Testis (tissue), 2 donors: ENCODE measurements around the gene ZNF678.

Source experiments
- CTCF ChIP-seq, 3 experiments: fragments of 450-650 bp in 2 of 3; fragments of 200-600 bp in 1 of 3; sonication (generic) in 1 of 3; IDR thresholded peaks; one replicate each; pipeline ENCODE4 v1.5.1; 2016 to 2019; ENCODE audit warnings: antibody characterized with exemption in 3 of 3, mild to moderate bottlenecking in 2 of 3, moderate library complexity in 1 of 3
- POLR2A ChIP-seq: fragments of 450-650 bp; IDR thresholded peaks from one replicate; pipeline ENCODE4 v1.6.1; 2017; ENCODE audit warnings: antibody characterized with exemption, mild to moderate bottlenecking, moderate library complexity

DNA sequence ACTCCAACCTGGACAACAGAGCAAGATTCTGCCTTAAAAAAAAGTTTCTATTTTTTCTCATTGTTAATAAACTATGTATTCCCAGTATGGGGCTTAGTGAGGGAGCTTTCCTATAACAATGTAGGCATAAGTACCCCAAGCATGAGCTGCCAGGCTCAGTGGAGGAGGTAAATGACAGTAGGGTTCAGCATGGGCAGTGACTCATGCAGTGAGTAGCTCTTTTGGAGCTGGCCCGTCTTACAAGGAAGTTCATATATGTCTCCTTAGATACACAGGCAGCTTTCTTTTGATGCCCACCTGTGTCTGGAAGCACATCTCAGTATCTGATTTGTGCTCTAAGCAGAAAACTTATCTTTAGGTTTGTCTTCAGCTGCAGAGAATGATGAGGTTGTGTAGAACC lies 57.9 kb downstream of the ZNF678 start:
- TF ChIP-seq CTCF (IDR thresholded peaks at IDR 0.05) (no peak), POLR2A (no peak)
